Fibroblast of skin of right biceps (primary cell): ENCODE results near the gene FBXO44.
A peak's percentile ranks its signal among the peaks of the same experiment; 100 is the strongest.

Experiments used
- DNase-seq: peaks from one replicate; pipeline ENCODE4 v3.0.0-alpha.2; 2013

FBXO44 gene

GRCh38 chr1:11640944-11641343, 13.7 kb upstream of the FBXO44 start:
- no peak for DNase-seq

DNA sequence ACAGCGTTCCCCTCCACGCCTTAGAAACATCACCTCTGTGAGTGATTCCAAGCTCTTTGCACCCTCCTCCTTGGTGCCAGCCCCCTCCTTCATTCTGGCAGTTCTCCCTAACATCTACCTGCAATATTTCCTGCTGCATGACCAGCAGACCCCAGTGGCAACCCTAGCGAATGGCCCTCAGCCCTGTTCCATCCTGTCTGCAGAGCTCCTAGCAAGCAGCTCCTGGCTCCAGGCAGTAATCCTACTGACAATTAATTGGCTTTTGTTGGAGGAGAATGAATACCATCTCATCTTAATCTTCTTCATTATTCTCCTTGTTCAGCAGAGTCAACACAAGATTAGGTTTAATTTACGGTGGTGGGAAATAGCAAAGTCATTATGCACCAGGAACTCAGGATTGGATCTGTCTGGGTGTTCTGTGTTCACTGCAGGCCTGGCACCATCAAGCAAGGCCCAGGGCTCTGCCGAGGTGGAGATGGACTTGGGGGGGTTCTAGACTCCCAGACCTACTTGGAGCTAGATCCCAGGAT, 12.8 kb upstream of the FBXO44 start:
- DNase-seq: no peak

GRCh38 chr1:11642418-11643017, 12.2 kb upstream of the FBXO44 start:
- peak; percentile 47 for DNase-seq

GRCh38 chr1:11643782-11644181, 10.9 kb upstream of the FBXO44 start:
- no peak for DNase-seq

DNA sequence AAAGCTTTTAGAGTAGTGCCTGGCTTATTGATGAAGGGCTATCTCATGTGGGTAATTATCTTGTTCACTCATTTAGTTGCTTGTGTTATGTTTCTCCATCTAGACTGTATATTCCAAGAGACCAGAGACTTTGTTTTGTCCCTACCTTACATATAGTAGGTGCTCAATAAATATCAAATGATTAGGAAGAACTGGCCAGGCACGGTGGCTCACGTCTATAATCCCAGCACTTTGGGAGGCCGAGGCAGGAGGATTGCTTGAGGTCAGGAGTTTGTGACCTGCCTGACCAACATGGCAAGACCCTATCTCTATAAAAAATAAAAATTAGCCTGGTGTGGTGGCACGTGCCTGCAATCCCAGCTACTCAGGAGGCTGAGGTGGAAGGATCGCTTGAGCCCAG, 9.4 kb upstream of the FBXO44 start:
- DNase-seq: no peak

GRCh38 chr1:11645670-11646265, 8.9 kb upstream of the FBXO44 start:
- peak; percentile 57 for DNase-seq

GRCh38 chr1:11646317-11646716, 8.4 kb upstream of the FBXO44 start:
- no peak for DNase-seq

DNA sequence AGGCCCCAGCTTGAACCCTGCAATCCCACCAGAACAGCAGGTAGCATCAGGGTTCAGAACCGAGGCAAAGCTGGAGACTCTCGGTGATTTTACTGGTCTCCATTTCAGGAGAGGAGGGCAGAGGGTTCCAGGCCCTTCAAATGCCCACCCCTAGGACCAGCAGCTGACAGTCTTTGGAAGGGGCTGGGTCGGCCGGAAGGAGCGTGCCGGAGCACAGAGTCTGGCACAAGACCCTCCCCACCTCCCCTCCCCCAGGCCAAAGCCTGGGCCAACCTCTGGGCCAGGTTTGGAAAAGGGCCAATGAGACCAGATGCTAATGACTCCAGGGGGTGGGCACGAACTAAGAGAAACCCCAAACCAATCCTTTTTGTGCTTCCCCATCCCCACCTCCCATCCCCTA, 7.3 kb upstream of the FBXO44 start:
- DNase-seq: no peak

DNA sequence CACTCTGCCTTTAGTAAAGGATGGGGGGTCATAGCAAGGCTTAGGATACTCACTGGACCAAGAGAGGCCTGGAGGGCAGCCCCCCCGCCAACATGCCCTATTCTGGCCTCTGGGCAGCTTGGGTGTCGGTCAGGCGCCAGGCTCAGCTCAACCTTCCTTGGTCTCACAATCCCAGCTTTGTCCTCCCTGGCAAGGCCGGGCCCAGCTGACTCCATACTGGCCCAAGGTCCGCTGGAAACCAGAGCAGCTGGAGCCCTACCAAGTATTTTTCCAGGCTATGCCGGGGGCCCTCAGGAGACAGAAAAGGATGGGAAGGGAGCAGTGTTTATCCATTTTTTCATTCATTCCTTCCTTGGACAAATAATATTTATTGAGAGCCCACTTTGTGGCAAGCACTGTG, 6.6 kb upstream of the FBXO44 start:
- DNase-seq: no peak

GRCh38 chr1:11648732-11649158, 5.9 kb upstream of the FBXO44 start:
- no peak for DNase-seq

DNA sequence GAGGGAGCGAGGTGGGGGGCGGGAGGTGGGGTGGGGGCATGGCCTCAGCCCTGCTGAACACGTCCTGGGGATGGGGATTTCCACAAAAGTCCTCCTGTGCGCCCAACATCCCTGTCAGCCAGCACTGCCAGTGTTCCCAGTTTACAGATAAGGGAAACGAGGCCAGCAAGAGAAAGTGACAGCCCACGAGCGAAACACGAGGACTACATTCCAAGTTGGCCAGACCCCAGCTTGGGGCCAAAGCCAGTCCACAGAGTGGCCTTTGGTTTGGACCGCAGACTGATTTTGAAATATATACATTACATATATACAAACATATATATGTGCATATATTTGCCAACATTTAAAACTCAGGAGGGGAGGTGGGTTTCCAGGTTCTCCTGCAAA, 5.4 kb upstream of the FBXO44 start:
- DNase-seq: no peak

DNA sequence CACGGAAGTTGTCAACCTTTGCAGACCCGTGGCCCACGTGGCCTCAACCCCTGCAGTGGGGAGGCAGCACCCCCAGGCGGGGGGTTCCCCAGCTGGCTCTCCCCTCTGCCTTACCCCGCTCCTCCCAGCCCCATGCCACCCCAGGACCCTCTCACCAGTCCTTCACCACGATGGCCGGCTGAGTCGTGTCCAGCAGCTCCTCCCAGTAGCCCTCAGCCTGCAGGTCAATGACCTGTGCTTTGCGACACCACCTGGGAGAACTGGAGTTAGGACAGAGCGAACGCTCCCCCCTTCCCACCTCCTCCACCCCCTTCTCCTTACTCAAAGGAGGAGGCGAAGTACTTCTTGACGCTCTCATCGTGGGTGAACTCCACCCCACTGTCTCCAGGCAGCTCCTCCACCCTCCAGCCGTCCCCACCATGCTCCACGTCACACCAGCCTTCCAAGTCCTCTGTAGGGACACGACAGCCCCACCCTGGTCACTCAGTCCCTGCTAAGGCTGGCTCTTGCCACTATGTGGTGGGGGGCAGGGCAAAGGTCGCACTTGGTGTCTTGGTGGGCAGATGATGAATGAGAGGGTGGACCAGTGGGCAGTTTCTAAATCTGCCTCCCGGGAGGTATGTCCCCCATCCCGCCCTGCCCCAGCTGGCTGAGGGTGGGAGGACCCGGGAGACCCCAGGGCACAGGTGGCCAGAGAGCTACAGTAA, 4.9 kb upstream of the FBXO44 start:
- DNase-seq: no peak

DNA sequence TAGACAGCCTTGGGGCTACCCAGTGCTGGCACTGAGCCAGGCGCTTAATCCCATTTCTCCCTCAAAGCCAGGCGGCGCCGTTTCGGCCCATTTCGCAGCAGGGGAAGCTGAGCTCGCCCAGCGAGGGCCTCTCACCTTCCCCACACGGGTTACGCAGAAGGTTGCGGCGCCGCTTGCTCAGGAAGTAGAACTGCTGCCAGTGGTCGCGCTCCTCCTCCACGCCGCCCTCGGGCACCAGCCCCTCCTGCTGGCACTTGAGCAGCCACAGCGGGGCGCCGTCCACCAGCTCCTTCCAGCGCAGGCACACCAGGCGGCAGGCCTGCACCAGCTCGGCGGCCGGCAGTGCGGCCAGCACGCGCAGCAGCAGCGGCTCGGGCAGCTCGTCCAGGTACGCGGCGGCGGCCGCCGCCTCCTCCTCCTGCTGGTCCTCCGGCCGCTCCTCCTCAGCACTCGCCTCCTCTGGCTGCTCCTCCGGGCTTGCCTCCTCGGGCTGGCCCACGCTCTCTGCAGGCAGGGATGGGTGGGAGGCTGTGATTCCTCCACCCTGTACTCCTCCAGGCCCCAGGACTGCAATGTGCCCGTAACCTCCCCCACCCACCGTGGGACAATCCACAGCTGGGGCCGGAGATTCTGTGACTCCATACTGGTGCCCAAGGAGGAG, 4.2 kb upstream of the FBXO44 start:
- peak; percentile 55 for DNase-seq

- DNase-seq: no peak
Measured at GRCh38 chr1:11651017-11651416, 3.7 kb upstream of the FBXO44 start.

- no peak for DNase-seq
Measured at GRCh38 chr1:11652203-11652780, 2.4 kb upstream of the FBXO44 start.

DNA sequence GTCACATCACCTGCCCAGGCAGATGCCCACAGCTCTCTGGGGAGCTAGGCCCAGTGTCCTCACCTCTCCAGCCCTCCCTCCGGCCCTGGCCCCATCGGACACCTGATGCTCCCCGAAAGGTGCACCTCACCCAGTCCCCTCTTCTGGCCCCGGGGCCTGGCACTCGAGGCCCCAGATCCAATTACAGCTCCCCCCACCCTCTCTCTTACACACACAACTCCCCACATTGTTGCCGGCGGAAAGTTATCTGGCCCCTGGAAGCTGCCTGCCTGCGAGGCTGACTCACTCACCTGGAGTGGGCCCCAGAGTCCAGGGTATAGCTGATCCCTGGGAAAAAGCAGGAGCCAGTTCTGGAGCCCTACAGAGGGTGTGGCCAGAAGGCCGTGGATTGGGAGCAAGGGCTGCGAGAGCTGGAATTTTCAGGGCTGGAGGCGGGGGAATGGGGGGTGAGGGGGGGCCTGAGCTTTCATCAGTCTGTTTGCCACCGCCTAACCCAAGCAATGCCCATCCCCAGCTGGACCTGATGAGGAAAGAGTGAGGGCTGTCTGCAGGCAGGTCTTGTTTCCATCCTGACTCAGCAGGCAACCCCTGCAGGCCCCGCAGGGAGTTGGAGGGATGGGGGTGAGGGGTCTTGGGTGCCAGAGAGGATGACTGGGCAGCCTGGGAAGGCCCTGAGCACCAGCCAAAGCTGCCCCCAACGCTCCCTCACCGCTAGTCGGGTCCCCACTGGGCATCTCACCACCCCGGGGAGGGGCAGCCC, 1.4 kb upstream of the FBXO44 start:
- peak; percentile 34 for DNase-seq

- DNase-seq: no peak
Measured at GRCh38 chr1:11653861-11654136, 878 bp upstream of the FBXO44 start.

DNA sequence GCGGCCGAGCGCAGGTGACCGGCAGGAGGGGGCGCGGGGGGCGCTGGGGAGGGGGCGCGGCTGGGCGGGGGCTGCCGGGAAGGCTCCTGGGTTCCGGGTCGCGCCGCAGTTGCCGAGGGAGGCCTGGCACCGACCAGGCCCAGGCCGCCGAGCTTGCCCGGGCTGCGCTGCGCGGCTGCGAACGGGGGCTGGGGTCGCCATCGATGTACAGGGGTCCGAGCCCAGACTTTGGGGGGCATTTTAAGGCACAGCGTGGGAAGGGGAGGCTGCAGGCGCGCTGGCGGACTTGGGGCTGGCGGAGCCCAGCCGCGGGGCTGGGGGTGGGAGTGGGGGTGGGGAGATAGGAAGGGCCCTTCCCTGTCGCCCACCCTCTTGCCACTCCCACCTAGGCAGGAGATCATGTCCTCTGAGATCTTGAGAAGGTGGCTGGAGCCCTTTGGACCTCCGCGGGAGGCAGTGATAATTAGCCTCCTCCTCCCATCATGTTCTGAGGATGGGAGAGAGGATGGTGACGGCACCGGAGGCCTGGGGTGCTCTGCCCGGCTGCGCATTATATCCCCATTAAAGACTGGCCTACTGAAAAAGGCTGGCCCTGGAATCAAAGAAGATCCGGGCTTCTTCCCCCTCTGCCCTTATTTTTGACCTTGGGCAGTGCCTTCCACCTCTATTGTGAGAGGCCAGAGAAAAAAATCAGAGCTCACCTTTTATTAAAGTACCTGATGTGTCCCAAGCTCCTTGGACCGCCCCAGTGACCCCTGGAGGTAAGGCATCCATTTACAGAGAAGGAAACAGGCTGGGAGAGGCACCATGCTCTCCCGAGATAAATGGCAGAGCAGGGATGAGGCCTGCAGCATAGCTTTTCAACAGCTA, 497 bp downstream of the FBXO44 start:
- DNase-seq: no peak

DNA sequence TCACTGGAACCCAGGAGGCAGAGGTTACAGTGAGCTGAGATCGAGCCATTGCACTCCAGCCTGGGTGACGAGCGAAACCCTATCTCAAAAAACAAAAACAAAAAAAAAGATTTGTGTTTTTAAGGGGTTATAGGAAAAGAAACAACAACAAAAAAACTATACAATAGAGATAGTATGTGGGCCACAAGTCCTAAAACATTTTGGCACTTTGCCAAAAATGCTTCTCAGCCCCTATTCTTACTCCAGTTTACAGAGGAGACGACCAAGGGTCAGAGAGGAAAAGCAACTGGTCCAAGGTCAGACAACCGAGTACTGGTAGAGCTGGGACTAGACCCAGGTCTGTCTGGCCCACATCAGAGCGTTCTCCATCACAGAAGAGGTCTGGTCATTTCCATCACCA, 3.0 kb downstream of the FBXO44 start:
- DNase-seq: no peak

DNA sequence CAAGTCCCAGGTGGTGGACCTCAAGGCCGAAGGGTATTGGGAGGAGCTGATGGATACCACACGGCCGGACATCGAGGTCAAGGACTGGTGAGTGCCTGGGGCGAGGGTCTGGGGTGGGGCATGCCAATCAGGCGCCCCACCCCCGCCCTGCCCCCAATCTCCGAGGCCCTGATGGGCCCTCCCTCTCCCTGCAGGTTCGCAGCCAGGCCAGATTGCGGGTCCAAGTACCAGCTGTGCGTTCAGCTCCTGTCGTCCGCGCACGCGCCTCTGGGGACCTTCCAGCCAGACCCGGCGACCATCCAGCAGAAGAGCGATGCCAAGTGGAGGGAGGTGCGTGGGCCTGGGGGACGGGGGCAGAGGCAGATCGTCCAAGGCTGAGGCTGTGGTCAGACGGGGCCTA, 3.9 kb downstream of the FBXO44 start:
- DNase-seq: no peak

- DNase-seq: no peak
Measured at GRCh38 chr1:11659748-11660147, 5.1 kb downstream of the FBXO44 start.

GRCh38 chr1:11661103-11661502, 6.4 kb downstream of the FBXO44 start:
- DNase-seq: no peak
